HG03045 (cell line): ENCODE data around the gene CEACAM21.

ENCODE experiments used
- ATAC-seq: cut with Tn5 transposase; IDR thresholded peaks from one replicate; pipeline ENCODE4 v1.9.1; 2021; ENCODE audit warnings: mild to moderate bottlenecking, moderate library complexity; ENCODE audit not compliant: unreplicated experiment

Gene CEACAM21

GRCh38 chr19:41616792-41617621 is 41.0 kb downstream of the CEACAM21 start:
- ATAC-seq = no peak

GRCh38 chr19:41617941-41618730 is 42.2 kb downstream of the CEACAM21 start:
- ATAC-seq = no peak

GRCh38 chr19:41619018-41619556 is 43.1 kb downstream of the CEACAM21 start:
- ATAC-seq = no peak

- no peak for ATAC-seq
These were observed 44.2 kb downstream of the CEACAM21 start for GRCh38 chr19:41620171-41620570.

GRCh38 chr19:41621226-41621625 is 45.3 kb downstream of the CEACAM21 start:
- no peak for ATAC-seq

GRCh38 chr19:41621654-41622053 is 45.7 kb downstream of the CEACAM21 start:
- ATAC-seq = no peak

GRCh38 chr19:41623360-41623759 is 47.4 kb downstream of the CEACAM21 start:
- ATAC-seq = no peak

GRCh38 chr19:41624515-41624914 is 48.5 kb downstream of the CEACAM21 start:
- no peak for ATAC-seq

- no peak for ATAC-seq
These were observed 49.0 kb downstream of the CEACAM21 start for GRCh38 chr19:41624937-41625336.

GRCh38 chr19:41626278-41626677 is 50.3 kb downstream of the CEACAM21 start:
- ATAC-seq = no peak

- ATAC-seq = no peak
These were observed 50.9 kb downstream of the CEACAM21 start, which contains the start of gene CEACAM4 for GRCh38 chr19:41626877-41627276. CEACAM4 (minus strand) TSS chr19:41627074; CDS start chr19:41626963, 111 bp downstream.

- ATAC-seq = no peak
These were observed 52.2 kb downstream of the CEACAM21 start for GRCh38 chr19:41627966-41628675.
